Skeletal muscle tissue (tissue), 4 donors: ENCODE measurements around the gene PARD3B. TPM values are rescaled to one million over a fixed set of nuclear protein-coding genes. Genes with fewer than 3 reads are reported as not detected.

Experiments
- H3K27ac ChIP-seq: one replicate; pipeline ENCODE4 v1.7.0; 2013; ENCODE audit warnings: mild to moderate bottlenecking, low read depth, low read length, inconsistent platforms
- H3K27me3 ChIP-seq, 3 donors: one replicate each; pipeline ENCODE4 v1.7.0; 2013; ENCODE audit warnings: low read length in 3 of 3; ENCODE audit not compliant: control insufficient read depth in 3 of 3, insufficient read depth in 3 of 3
- H3K36me3 ChIP-seq, 3 donors: one replicate each; pipeline ENCODE4 v1.7.0; 2013; ENCODE audit warnings: low read length in 3 of 3; ENCODE audit not compliant: control insufficient read depth in 3 of 3, insufficient read depth in 3 of 3
- H3K4me1 ChIP-seq, 3 donors: one replicate each; pipeline ENCODE4 v1.7.0; 2013; ENCODE audit warnings: low read length in 3 of 3, mild to moderate bottlenecking in 3 of 3; ENCODE audit not compliant: control insufficient read depth in 3 of 3, insufficient read depth in 3 of 3
- H3K4me3 ChIP-seq, 3 donors: one replicate each; pipeline ENCODE4 v1.7.0; 2013; ENCODE audit warnings: low read length in 3 of 3
- H3K9ac ChIP-seq, 3 donors: one replicate each; pipeline ENCODE4 v1.7.0; 2013; ENCODE audit warnings: low read length in 3 of 3, mild to moderate bottlenecking in 3 of 3, moderate library complexity in 2 of 3, low read depth in 1 of 3
- H3K9me3 ChIP-seq, 3 donors: one replicate each; pipeline ENCODE4 v1.7.0; 2013; ENCODE audit warnings: low read length in 3 of 3; ENCODE audit not compliant: control insufficient read depth in 3 of 3
- total RNA-seq: library from RNA; depleted of rRNA; stranded (reverse); fragments of >200 nt; gene quantifications from one replicate; pipeline ENCODE4 v1.2.3, GENCODE V29; 2014
- donor health status: Osteomylitis.

Gene PARD3B
- total RNA-seq, 1 donor from 2014 or later, result 19.8 TPM

DNA sequence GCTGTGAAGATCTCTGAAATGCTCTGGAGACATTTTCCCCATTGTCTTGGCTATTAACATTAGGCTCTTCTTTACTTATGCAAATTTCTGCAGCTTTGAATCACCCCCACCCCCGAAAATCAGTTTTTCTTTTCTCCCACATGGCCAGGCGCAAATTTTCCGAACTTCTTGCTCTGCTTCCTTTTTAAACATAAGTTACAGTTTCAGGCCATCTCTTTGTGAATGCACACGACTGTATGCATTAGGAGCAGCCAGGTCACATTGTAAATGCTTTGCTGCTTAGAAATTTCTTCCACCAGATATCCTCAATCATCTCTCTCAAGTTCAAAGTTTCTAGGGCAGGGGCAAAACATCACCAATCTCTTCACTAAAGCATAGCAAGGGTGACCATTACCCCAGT lies 106.8 kb downstream of the PARD3B start:
- no peak overlapping the region for H3K4me3 ChIP-seq

DNA sequence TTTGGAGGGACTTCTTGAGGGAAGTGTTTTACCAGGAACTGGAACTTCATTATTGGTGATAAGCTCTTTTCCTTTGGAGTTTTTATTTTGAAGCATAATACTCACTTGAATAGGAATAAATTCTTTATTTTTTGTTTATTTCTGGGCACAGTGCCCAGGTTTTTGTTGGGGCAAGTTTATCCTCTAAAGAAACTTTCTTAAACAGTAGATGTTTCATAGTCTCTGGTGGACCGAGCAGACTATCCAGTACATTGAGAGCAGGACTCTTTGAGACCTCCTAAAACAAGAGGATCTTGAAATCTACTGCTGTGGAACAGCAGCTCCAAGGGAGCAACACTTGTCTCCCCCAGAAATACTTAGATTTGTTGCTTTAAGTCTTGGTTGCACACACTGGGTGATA lies 109.4 kb downstream of the PARD3B start:
- no peak overlapping the region for H3K9ac ChIP-seq
- no peak overlapping the region for H3K27ac ChIP-seq
- no peaks in the 10 kb centered on the region for H3K4me1 ChIP-seq

More for the DNA sequence above, 106.8 kb downstream of the PARD3B start:
- H3K36me3 ChIP-seq, result no peaks in the 10 kb centered on the region
- H3K9me3 ChIP-seq, result no peaks in the 10 kb centered on the region
- H3K4me1 ChIP-seq, result no peaks in the 10 kb centered on the region
- H3K27ac ChIP-seq, result no peak overlapping the region
- no peak overlapping the region for H3K9ac ChIP-seq
- no peaks in the 10 kb centered on the region for H3K27me3 ChIP-seq

DNA sequence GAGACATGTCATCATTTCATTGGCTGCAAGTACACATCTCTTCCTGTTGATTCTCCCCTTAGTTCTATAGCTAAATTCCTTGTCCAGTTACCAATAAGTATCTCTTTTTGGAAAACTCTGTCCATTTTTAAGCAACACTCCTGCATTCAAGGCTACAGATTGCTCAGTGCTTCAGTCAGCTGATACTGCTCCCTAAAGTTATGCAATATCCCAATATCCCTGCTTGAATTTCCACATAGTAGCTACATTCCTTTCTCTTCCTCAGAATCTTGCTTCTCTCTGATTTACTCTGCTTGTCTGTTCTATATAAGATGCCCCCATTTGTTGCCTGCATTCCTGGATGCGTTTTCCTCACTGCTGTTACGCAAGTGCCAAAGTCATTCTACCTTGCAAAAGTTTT lies 109.8 kb downstream of the PARD3B start:
- Histone ChIP-seq H3K9me3 (no peaks in the 10 kb centered on the region), H3K27ac (no peak overlapping the region), H3K27me3 (no peaks in the 10 kb centered on the region), H3K4me1 (no peaks in the 10 kb centered on the region), H3K36me3 (no peaks in the 10 kb centered on the region), H3K9ac (no peak overlapping the region), H3K4me3 (no peak overlapping the region)

More for the DNA sequence above, 109.4 kb downstream of the PARD3B start:
- no peak overlapping the region for H3K4me3 ChIP-seq
- no peaks in the 10 kb centered on the region for H3K9me3 ChIP-seq
- H3K36me3 ChIP-seq, result no peaks in the 10 kb centered on the region
- H3K27me3 ChIP-seq, result no peaks in the 10 kb centered on the region

GRCh38 chr2:204655626-204656025 lies 110.4 kb downstream of the PARD3B start:
- no peaks in the 10 kb centered on the region for H3K36me3 ChIP-seq
- H3K27ac ChIP-seq, result no peak overlapping the region
- H3K4me1 ChIP-seq, result no peaks in the 10 kb centered on the region
- H3K4me3 ChIP-seq, result no peak overlapping the region
- H3K27me3 ChIP-seq, result no peaks in the 10 kb centered on the region
- H3K9ac ChIP-seq, result no peak overlapping the region
- H3K9me3 ChIP-seq, result no peaks in the 10 kb centered on the region

- Histone ChIP-seq H3K9me3 (no peaks in the 10 kb centered on the region), H3K36me3 (no peaks in the 10 kb centered on the region), H3K27ac (no peak overlapping the region), H3K27me3 (no peaks in the 10 kb centered on the region), H3K9ac (no peak overlapping the region), H3K4me1 (no peaks in the 10 kb centered on the region), H3K4me3 (no peak overlapping the region)
These were observed 111.7 kb downstream of the PARD3B start for GRCh38 chr2:204657024-204657423.

- no peak overlapping the region for H3K4me3 ChIP-seq
- no peaks in the 10 kb centered on the region for H3K9me3 ChIP-seq
- no peaks in the 10 kb centered on the region for H3K36me3 ChIP-seq
- H3K27ac ChIP-seq, result no peak overlapping the region
- H3K4me1 ChIP-seq, result peaks cover 0 to 6% (median 4%) of the 10 kb centered on the region in 3 donors
- H3K27me3 ChIP-seq, result no peaks in the 10 kb centered on the region
- no peak overlapping the region for H3K9ac ChIP-seq
These were observed 117.7 kb downstream of the PARD3B start for GRCh38 chr2:204662956-204663355.

DNA sequence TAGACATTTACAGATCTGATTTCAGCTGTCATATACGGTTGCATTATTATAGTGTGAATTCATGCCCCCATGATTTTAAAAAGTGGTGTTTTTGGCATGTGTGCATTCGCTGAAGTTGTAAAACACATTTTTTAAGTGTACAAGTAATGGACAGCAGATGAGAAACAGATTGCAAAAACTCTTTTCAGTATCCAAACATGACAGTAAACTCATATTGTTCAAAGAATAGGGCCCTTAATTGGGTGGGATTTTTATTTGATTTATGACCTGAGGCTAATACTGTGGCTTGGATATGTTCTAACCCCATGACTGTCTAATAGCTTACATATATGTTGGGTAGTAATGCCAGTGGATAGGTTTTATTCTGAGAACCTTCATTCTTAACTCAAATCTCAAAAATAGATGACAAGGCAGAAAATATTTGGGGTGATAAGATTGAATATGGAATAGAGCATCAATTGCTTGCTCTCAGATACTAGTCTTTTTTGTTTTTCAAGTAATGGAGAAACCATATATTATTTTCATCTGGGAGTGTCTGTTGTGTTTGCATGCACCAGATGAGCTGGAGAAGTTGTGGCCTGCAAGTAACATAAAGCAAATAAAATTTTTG lies 118.6 kb downstream of the PARD3B start:
- H3K4me3 ChIP-seq, result no peak overlapping the region
- H3K9ac ChIP-seq, result no peak overlapping the region
- peaks cover 0 to 6% (median 4%) of the 10 kb centered on the region in 3 donors for H3K4me1 ChIP-seq
- no peaks in the 10 kb centered on the region for H3K27me3 ChIP-seq
- no peak overlapping the region for H3K27ac ChIP-seq
- H3K36me3 ChIP-seq, result no peaks in the 10 kb centered on the region
- no peaks in the 10 kb centered on the region for H3K9me3 ChIP-seq

GRCh38 chr2:204664708-204665121 lies 119.4 kb downstream of the PARD3B start:
- no peak overlapping the region for H3K4me3 ChIP-seq
- H3K36me3 ChIP-seq, result no peaks in the 10 kb centered on the region
- H3K27ac ChIP-seq, result no peak overlapping the region
- no peaks in the 10 kb centered on the region for H3K9me3 ChIP-seq
- H3K9ac ChIP-seq, result no peak overlapping the region
- peaks cover 0 to 6% (median 4%) of the 10 kb centered on the region in 3 donors for H3K4me1 ChIP-seq
- H3K27me3 ChIP-seq, result no peaks in the 10 kb centered on the region

GRCh38 chr2:204665207-204665606 lies 119.9 kb downstream of the PARD3B start:
- Histone ChIP-seq H3K9ac (no peak overlapping the region), H3K27ac (peak overlapping the region; percentile 10), H3K4me3 (no peak overlapping the region), H3K36me3 (no peaks in the 10 kb centered on the region), H3K9me3 (no peaks in the 10 kb centered on the region), H3K4me1 (peaks cover 0 to 6% (median 4%) of the 10 kb centered on the region in 3 donors), H3K27me3 (no peaks in the 10 kb centered on the region)

DNA sequence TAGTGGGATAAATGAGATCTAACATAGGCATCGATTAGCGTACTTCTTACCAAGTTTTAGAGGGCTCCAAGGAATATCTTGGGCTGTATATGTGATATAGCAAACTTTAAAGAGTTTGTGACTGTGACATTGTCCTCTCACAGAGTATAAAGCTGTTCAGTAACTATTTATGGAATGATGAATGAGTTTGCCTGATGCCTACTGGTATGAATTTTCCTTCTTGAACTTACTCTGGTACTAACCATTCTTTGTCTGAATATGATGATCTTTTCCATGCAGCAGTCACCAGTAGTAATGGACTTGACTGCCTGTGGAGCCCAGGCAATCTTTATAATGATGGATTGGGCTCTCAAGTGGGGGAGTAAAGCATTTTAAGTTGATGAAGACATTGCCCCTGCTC lies 120.5 kb downstream of the PARD3B start:
- Histone ChIP-seq H3K9me3 (no peaks in the 10 kb centered on the region), H3K27ac (no peak overlapping the region), H3K4me1 (peaks cover 0 to 6% (median 4%) of the 10 kb centered on the region in 3 donors), H3K9ac (no peak overlapping the region), H3K27me3 (no peaks in the 10 kb centered on the region), H3K4me3 (no peak overlapping the region), H3K36me3 (no peaks in the 10 kb centered on the region)
